OCI-LY1 (cell line): ENCODE results near the gene IQGAP3.

Experiments
- H2AFZ ChIP-seq: fragments of 200-600 bp; sonication (generic), shearing (Covaris generic); 2 replicates; pipeline ENCODE4 v1.6.0; 2014; ENCODE audit warnings: antibody characterized with exemption, mild to moderate bottlenecking, low read length
- H3F3A ChIP-seq: fragments of 200-600 bp; sonication (generic), shearing (Covaris generic); 2 replicates; pipeline ENCODE4 v1.6.0; 2014; ENCODE audit warnings: mild to moderate bottlenecking, antibody characterized with exemption, low read length, moderate library complexity; ENCODE audit not compliant: insufficient read depth
- H3K27ac ChIP-seq: fragments of 200-600 bp; sonication (generic); 2 replicates; pipeline ENCODE4 v1.5.1; 2014; ENCODE audit warnings: low read length, mixed run types, mild to moderate bottlenecking, low read depth; ENCODE audit not compliant: poor library complexity, severe bottlenecking
- H3K27me3 ChIP-seq: fragments of 200-600 bp; sonication (generic); 2 replicates; pipeline ENCODE4 v1.6.0; 2014; ENCODE audit warnings: antibody characterized with exemption, mild to moderate bottlenecking, low read length, moderate library complexity; ENCODE audit not compliant: insufficient read depth
- H3K36me3 ChIP-seq: fragments of 200-600 bp; sonication (generic); 2 replicates; pipeline ENCODE4 v1.6.1; 2014; ENCODE audit warnings: mild to moderate bottlenecking, antibody characterized with exemption, low read length, moderate library complexity, mixed read lengths; ENCODE audit not compliant: insufficient read depth
- H3K4me1 ChIP-seq: fragments of 200-600 bp; sonication (generic); 2 replicates; pipeline ENCODE4 v1.5.1; 2014; ENCODE audit warnings: mild to moderate bottlenecking, low read length, moderate library complexity; ENCODE audit not compliant: insufficient read depth, severe bottlenecking
- H3K4me2 ChIP-seq: fragments of 200-600 bp; sonication (generic), shearing (Covaris generic); 2 replicates; pipeline ENCODE4 v1.6.1; 2014; ENCODE audit warnings: low read length
- H3K4me3 ChIP-seq: fragments of 200-600 bp; sonication (generic); 2 replicates; pipeline ENCODE4 v1.5.1; 2014; ENCODE audit warnings: low read length, low read depth, mild to moderate bottlenecking, mixed read lengths; ENCODE audit not compliant: poor library complexity, severe bottlenecking
- H3K79me2 ChIP-seq: fragments of 200-600 bp; shearing (Covaris generic); 2 replicates; pipeline ENCODE4 v1.6.1; 2016; ENCODE audit warnings: mixed run types, low read length, mixed read lengths; ENCODE audit not compliant: insufficient read depth
- H3K9ac ChIP-seq: fragments of 200-600 bp; sonication (generic), shearing (Covaris generic); 2 replicates; pipeline ENCODE4 v1.6.1; 2014; ENCODE audit warnings: mild to moderate bottlenecking, low read length, mixed read lengths
- H3K9me2 ChIP-seq: fragments of 200-600 bp; sonication (generic), shearing (Covaris generic); 2 replicates; pipeline ENCODE4 v1.6.1; 2014; ENCODE audit warnings: low read depth, mild to moderate bottlenecking, low read length, mixed read lengths
- H3K9me3 ChIP-seq: fragments of 200-600 bp; shearing (Covaris generic); 2 replicates; pipeline ENCODE4 v1.6.1; 2014; ENCODE audit warnings: low read length, mixed read lengths
- H4K20me1 ChIP-seq: fragments of 200-600 bp; sonication (generic), shearing (Covaris generic); 2 replicates; pipeline ENCODE4 v1.6.0; 2016; ENCODE audit warnings: mild to moderate bottlenecking, low read length; ENCODE audit not compliant: insufficient read depth
- CTCF ChIP-seq: fragments of 200-600 bp; sonication (generic), shearing (Covaris generic); IDR thresholded peaks from 2 replicates; pipeline ENCODE4 v1.5.1; 2017; ENCODE audit warnings: mild to moderate bottlenecking, antibody characterized with exemption, low read length, moderate library complexity, mixed read lengths
- EZH2 ChIP-seq: fragments of 200-600 bp; sonication (generic), shearing (Covaris generic); IDR thresholded peaks from 2 replicates; pipeline ENCODE4 v1.8.0; 2017; ENCODE audit warnings: borderline replicate concordance, mixed run types, mild to moderate bottlenecking, antibody characterized with exemption, low read length, moderate library complexity, mixed read lengths

Gene IQGAP3

GRCh38 chr1:156530006-156530405 is 42.4 kb downstream of the IQGAP3 start:
- Histone ChIP-seq H3K79me2 (no peaks in the 10 kb centered on the region), H3K9ac (no peak overlapping the region), H2AFZ (no peak overlapping the region), H3F3A (no peaks in the 10 kb centered on the region), H3K9me2 (no peaks in the 10 kb centered on the region), H3K36me3 (no peaks in the 10 kb centered on the region), H3K27me3 (no peaks in the 10 kb centered on the region), H4K20me1 (no peaks in the 10 kb centered on the region), H3K27ac (no peak overlapping the region), H3K4me1 (peaks cover 4% of the 10 kb centered on the region), H3K4me2 (no peak overlapping the region), H3K9me3 (no peaks in the 10 kb centered on the region), H3K4me3 (no peak overlapping the region)
- no peak for TF ChIP-seq EZH2
- TF ChIP-seq CTCF, result no peak

- no peaks in the 10 kb centered on the region for H3K9me3 ChIP-seq
- H3K4me2 ChIP-seq, result no peak overlapping the region
- H3K4me1 ChIP-seq, result peaks cover 15% of the 10 kb centered on the region
- H3K9me2 ChIP-seq, result no peaks in the 10 kb centered on the region
- no peaks in the 10 kb centered on the region for H3K36me3 ChIP-seq
- H3K79me2 ChIP-seq, result no peaks in the 10 kb centered on the region
- H3F3A ChIP-seq, result no peaks in the 10 kb centered on the region
- no peak overlapping the region for H3K27ac ChIP-seq
- H3K9ac ChIP-seq, result no peak overlapping the region
- no peak overlapping the region for H2AFZ ChIP-seq
- no peak overlapping the region for H3K4me3 ChIP-seq
- no peaks in the 10 kb centered on the region for H3K27me3 ChIP-seq
- no peaks in the 10 kb centered on the region for H4K20me1 ChIP-seq
- no peak for TF ChIP-seq EZH2
- no peak for TF ChIP-seq CTCF
These were observed 43.4 kb downstream of the IQGAP3 start for GRCh38 chr1:156528875-156529425.

- Histone ChIP-seq H3K4me3 (no peak overlapping the region), H3F3A (no peaks in the 10 kb centered on the region), H3K9me2 (no peaks in the 10 kb centered on the region), H3K4me2 (no peak overlapping the region), H3K27ac (no peak overlapping the region), H3K36me3 (no peaks in the 10 kb centered on the region), H3K79me2 (no peaks in the 10 kb centered on the region), H3K4me1 (peaks cover 19% of the 10 kb centered on the region), H4K20me1 (no peaks in the 10 kb centered on the region), H3K9me3 (no peaks in the 10 kb centered on the region), H2AFZ (no peak overlapping the region), H3K27me3 (no peaks in the 10 kb centered on the region), H3K9ac (no peak overlapping the region)
- TF ChIP-seq CTCF (no peak), EZH2 (no peak)
These were observed 44.1 kb downstream of the IQGAP3 start for GRCh38 chr1:156528231-156528630.
